DMS153 treated with DMSO at 0.1 percent for 48 hours (cell line): ENCODE results near the gene VAV2.

Source experiments
- DNase-seq: peaks from one replicate; lab custom pipeline; 2025; ENCODE audit not compliant: unreplicated experiment; lab: John Stamatoyannopoulos, UW

VAV2 gene

GRCh38 chr9:133809335-133809734 is 182.8 kb downstream of the VAV2 start:
- DNase-seq = no peak

GRCh38 chr9:133807818-133808217 is 184.3 kb downstream of the VAV2 start:
- DNase-seq = no peak

- DNase-seq = no peak
These were observed 185.1 kb downstream of the VAV2 start for GRCh38 chr9:133807037-133807436.

GRCh38 chr9:133806623-133807010 is 185.5 kb downstream of the VAV2 start:
- DNase-seq = no peak

- DNase-seq = no peak
These were observed 186.1 kb downstream of the VAV2 start for GRCh38 chr9:133805876-133806622.

- DNase-seq = no peak
These were observed 187.9 kb downstream of the VAV2 start for GRCh38 chr9:133804199-133804598.

GRCh38 chr9:133803745-133804144 is 188.4 kb downstream of the VAV2 start:
- no peak for DNase-seq

GRCh38 chr9:133803028-133803585 is 189.0 kb downstream of the VAV2 start:
- no peak for DNase-seq

GRCh38 chr9:133801739-133802138 is 190.4 kb downstream of the VAV2 start:
- no peak for DNase-seq

GRCh38 chr9:133800266-133800665 is 191.9 kb downstream of the VAV2 start:
- DNase-seq = no peak

GRCh38 chr9:133799716-133800115 is 192.4 kb downstream of the VAV2 start:
- DNase-seq = no peak

GRCh38 chr9:133799106-133799505 is 193.0 kb downstream of the VAV2 start:
- DNase-seq = no peak

GRCh38 chr9:133798160-133798559 is 194.0 kb downstream of the VAV2 start:
- DNase-seq = no peak

- DNase-seq = no peak
These were observed 194.6 kb downstream of the VAV2 start for GRCh38 chr9:133797406-133798105.

- no peak for DNase-seq
These were observed 195.6 kb downstream of the VAV2 start for GRCh38 chr9:133796562-133796961.

GRCh38 chr9:133795049-133795448 is 197.1 kb downstream of the VAV2 start:
- no peak for DNase-seq

GRCh38 chr9:133794016-133794760 is 197.9 kb downstream of the VAV2 start:
- DNase-seq = no peak

GRCh38 chr9:133793471-133793870 is 198.7 kb downstream of the VAV2 start:
- no peak for DNase-seq

GRCh38 chr9:133792721-133793470 is 199.2 kb downstream of the VAV2 start:
- no peak for DNase-seq

GRCh38 chr9:133791735-133792649 is 200.1 kb downstream of the VAV2 start:
- DNase-seq = no peak
